Heart left ventricle (tissue), 13 donors: Measurements from ENCODE around the gene ROR1.

Experiments used
- CTCF ChIP-seq, 12 donors: fragments of 200-600 bp; sonication (generic) in 4 of 12; IDR thresholded peaks; one replicate each; pipeline versions ENCODE4 v1.5.0 to v1.8.0; 2018 to 2022; ENCODE audit warnings: antibody characterized with exemption in 12 of 12, mild to moderate bottlenecking in 5 of 12
- POLR2A ChIP-seq, 2 donors: fragments of 450-650 bp; IDR thresholded peaks; one replicate each; pipeline ENCODE4 v1.6.1; 2017; ENCODE audit warnings: antibody characterized with exemption in 2 of 2, mild to moderate bottlenecking in 2 of 2, moderate library complexity in 2 of 2
- donor health status: ischemic (EF 13 %, LVEDD 7.1; RV severe dilation, severe dysfunction).
- donor health status: DM: no; HTN: yes; CAD: no.
- donor health status: DM: no; HTN: no; CAD: no.
- donor health status: ischemic (EF 25% LVEDD 6.9; RV normal size, moderate dysfunction).
- donor health status: ischemic (EF 25% LVEDD 5.7; RV mildly dilated, moderate dysfunction).
- donor health status: ischemic (EF 35%, LVEDD 5.7; RV mildly dilated, moderate dysfunction).
- donor health status: nonischemic (EF 11% LVEDD 7.7; RV severe dilation, severe dysfunction).
- donor health status: DM: yes; HTN: yes; CAD: no.
- donor health status: PGD.
- donor health status: ischemic (EF 29% LVEDD 5.4; RV normal size, mild dysfunction).
- donor health status: nonischemic (EF 23%, LVEDD 6.1; RV moderate dilation, normal function).

- no peak for TF ChIP-seq CTCF (IDR thresholded peaks at IDR 0.05)
- no peak for TF ChIP-seq POLR2A (IDR thresholded peaks at IDR 0.05)
Measured at GRCh38 chr1:63731117-63732043, 42.4 kb upstream of the ROR1 start.
